Stimulated activated CD4-positive, alpha-beta T cell treated with anti-CD3 and anti-CD28 coated beads, Interleukin-2, amount 100 ng/mL, for 4 hours (primary cell): ENCODE results near the gene INTS7.
"Not testable (repeated sequence)": the region's sequence is repeated elsewhere in the genome, so short reads cannot be mapped to it uniquely, and the experiment has no call there.

ENCODE experiments used
- DNase-seq: peaks from one replicate; pipeline ENCODE4 v3.0.0-alpha.2; 2020; ENCODE audit warnings: low read depth

The INTS7 gene

DNA sequence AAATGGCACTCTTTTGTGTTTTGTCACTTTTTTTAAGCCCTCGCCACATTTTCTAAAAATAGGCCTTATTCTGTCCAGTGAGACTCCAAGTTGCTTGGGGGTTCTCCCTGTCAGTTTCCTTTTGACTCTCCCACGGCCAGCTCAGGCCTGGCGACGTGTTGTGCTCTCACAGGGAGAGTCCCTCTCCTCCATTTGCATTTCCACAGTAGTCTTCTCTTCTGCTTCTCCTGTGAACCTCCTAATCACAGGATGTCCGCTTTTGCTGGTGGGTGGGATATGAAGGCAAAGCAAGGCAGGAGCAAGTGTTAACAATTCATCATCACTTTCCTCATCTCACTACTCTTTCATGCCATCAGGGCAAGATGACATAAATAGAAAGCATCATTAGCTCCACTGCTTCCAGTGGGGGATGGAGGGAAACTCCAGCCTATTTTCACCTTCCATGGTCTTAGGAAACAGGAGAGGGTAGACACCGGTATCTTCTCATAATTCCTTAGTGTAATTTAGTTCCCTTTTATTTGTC lies 99.8 kb downstream of the INTS7 start:
- DNase-seq, result no peak

DNA sequence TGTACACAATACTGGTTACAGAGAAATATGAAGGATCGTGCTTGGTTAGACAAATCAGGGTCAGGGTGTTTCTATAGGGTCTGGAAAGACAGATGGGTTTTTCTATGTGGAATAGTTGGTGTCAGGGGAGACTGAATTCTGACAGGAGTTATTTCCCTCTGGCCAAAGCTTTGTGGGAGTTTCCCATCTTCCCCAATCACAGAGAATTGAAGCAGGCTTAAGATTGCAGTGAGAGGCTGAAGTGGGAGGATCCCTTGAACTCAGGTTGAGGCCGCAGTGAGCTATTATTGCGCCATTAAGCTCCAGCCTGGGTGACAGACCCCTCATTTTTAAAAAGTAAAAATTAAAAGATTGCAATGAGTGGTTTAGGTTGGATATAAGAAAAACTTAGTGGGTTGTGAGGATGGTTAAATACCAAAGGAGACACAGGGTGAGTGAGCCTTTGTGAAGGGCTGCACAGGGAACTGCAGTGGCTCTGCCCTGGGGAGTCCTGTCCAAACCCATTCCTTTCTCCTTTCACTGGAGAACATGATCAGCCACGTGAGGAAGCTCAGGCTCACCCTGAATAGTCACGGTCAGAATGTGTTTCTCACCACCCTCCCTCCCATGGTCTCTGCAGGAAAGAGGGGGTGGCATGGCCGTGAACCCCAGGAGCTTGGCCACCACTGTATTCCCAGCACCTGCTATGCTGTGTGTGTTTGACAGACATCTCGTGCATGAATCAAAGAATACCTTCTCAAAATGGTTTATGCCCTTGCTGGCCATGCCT lies 101.2 kb downstream of the INTS7 start:
- no peak for DNase-seq

DNA sequence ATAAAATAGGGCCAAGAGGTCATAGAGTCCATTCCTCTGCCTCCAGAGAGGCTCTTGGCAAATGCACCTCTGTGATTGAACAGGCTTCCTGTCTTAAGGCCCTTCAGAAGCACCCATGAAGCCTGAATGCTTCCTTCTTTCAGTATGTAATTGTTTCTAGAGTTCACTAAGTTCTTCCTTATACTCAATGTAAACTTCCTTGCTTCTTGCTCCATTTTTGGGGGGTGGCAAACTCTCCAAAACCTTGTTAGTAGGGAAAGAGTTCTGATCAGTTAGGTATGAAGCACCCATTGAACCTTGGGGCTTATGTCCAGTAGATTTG lies 102.5 kb downstream of the INTS7 start:
- no peak for DNase-seq

DNA sequence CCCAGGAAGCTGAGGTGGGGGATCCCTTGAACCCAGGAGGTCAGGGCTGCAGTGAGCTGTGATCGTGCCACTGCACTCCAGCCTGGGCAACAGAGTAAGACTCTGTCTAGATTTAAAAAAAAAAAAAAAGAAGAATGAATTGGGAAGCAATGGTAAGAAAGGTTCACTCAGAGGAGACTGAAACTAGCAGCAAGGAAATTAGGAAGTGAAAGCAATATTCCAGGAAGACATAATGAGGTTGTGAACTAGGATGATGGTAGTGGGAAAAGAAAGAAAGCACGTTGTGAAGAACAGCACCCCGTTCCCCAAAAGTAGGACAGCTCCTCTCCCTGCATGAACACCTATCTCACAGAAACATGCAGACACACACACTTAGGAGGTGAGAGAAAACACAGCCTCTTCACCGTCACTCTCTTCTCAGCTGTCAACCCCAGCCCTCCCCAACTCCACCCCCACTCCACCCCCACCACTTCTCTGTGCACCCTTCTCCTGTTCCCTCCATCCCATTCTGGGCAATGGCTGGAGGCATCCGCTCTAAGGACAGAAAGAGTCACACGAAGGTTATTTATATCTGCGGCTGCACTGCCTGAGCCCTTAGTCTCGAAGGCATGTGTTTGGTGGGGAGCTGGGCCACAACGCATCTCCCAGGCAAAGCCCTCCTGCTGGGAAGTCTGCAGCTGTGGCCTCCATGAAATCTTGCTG lies 103.0 kb downstream of the INTS7 start:
- no peak for DNase-seq

DNA sequence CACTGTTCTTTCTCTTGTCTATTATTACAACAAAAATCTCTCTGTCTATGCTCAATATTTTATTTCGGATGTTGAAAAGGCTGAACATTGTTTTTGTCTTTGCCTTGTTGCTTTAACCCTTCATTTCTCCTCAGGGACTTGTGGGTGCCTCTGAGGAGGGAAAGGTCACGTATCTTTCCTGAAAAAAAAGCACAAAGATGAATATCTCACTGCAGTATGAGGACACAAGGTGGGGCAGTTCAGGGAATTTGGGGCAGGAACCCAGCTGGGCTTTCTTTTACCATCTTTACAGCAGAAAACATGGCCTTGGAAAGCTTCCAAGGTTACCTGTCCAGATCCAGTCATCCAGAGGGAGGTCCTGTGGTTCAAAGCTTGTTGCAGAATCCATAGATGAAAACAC lies 105.7 kb downstream of the INTS7 start:
- no peak for DNase-seq

DNA sequence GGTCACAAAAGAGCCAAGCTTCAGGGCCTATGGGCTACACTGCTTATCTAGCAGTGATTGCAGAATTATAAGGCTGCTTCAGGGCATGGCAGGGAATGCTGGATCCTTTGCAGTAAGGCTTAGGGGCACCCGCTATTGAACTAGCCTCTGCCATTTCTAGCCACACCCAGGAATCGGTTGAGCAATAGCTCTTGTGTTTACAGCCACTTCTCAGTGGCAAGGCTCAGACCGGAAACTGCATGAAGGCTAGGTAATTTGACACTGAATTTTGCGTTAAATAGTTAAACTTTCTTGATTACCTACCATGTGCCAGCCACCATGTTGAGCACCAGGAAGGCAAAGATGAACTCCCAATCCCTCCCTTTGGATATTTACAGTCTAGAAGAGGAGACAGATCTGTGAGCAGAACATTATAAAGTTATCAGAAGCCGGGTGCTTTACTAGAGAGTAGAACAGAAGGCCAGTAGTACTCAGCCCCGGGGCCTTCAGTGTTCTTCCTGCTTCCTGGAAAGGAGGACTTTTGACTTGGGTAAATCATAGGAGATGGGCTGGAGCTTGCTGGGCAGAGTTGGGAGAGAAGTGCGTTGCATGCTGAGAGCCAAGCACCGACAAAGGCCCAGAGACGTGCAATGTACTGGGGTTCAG lies 106.2 kb downstream of the INTS7 start:
- no peak for DNase-seq

DNA sequence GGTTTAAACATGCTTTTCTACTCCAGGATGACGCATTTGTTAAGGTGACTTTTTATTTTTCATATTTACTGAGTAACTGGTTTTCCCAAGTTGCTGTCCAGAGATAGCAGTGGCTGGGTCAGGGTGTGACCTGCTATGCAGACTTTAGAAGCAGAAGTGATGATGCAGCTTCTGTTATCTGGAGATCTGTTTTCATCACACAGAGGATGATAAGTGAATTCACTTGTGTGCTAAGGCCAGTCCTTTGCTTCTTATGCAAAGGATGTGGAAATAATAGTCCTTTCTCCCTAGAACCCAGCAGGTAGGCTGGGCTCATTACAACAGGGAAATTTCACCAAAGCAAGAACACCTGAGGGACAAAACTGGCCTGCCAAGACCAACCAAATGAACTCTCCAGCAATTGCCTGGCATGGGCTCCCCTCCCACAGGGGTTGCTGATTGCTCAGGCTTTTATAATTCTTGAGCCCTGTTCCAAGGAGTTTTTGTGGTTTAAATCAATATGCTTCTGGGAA lies 107.0 kb downstream of the INTS7 start:
- no peak for DNase-seq

DNA sequence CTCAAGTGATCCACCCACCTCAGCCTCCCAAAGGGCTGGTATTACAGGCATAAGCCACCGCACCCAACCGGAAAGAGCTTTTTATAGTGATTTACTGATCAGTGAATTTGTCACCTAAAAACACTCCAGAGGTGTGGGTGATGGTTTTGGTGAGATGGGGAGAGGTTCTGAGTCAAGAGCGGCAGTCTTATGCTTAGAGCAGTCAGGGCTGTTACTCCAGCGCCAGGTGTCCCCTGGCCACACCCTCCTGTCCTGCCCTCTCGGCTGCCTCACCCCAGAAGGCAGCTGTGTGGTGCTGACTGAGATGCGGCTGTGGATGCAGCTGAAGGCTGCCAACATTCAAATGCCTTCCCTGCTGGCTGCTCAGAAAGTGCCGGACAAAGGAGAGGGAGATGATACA lies 110.3 kb downstream of the INTS7 start:
- DNase-seq, result no peak

DNA sequence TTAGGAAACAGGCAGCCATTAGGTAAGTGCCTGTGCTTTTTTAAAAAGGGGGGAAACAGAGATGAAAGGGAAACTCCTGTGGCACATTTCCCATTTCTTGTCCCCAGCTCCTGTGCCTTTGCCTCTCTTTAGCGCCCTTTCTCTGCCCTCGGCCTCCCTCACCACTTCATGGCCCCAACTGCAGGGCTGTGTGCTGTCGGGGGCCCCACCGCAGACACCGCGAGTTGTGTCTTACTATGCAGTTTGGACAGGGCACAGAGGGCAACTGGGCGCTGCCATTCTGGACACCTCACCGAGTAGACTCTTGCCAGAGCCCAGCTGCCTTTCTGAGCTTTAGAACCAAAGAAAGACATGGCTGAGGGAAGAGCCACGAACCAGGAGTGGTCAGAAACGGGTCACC lies 111.1 kb downstream of the INTS7 start:
- DNase-seq, result no peak

DNA sequence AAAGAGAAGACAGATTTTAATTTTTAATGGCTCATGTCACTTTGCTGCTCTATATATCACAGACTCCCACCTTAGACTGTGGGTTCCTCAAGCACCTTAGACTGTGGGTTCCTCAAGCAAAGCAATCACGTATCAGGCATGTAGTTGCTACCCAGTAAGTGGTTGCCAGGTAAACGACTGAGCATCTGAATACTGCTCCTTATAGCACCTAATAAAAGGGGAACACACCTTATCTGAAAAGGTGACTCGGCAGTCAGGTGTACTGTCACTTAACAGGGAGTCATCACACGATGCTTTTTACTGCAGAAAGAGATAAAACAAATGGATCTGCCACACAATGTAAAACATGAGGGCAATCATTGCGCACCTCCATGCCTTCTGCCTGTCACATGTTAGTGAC lies 112.3 kb downstream of the INTS7 start:
- DNase-seq, result no peak

DNA sequence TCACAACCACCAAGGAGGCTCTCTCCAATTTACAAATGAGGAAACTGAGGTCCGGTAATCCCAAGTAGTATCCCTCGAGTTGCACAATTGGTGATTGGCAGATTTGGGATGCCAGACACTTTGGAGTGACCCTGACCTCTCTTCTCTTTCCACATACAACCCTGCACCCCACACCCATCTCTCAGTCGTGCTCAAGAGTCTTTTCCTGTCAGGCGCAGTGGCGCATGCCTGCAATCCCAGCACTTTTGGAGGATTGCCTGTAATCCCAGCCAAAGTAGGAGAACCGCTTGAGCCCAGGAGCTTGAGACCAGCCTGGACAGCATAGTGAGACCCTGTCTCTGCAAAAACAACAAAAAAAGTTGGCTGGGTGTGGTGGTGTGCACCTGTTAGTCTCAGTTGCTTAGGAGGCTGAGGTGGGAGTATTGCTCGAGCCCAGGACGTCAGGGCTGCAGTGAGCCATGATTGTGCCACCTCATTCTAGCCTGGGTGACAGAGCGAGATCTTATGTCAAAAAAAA lies 113.7 kb downstream of the INTS7 start:
- DNase-seq, result no peak

DNA sequence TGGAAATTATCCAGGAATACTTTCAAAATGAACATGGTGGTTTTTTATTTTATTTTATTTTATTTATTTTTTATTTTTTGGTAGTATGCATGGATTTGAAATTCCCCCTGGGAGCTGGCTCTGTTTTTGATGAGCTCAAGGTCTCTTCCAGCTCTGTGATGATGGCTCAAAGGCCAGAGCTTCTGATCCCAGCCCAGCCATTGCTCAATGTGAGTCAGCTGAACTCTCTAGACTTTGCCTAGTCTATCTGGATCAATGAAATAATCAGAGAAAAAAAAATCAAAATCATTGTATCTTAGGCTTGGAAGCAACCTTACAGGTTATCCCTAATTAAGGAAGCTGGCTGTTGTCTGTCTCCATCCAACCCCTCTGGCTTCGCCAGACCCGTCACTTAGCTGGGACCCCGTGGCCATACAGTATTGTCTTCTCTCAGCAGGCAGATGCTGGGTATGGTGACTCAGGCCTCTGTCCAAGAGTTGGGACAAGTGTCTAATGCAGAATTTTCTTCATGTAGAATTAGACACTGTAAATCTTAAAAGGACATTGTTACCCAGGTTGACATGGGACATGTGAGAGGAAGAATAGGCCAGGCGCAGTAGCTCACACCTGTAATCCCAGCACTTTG lies 114.6 kb downstream of the INTS7 start:
- DNase-seq, result no peak

DNA sequence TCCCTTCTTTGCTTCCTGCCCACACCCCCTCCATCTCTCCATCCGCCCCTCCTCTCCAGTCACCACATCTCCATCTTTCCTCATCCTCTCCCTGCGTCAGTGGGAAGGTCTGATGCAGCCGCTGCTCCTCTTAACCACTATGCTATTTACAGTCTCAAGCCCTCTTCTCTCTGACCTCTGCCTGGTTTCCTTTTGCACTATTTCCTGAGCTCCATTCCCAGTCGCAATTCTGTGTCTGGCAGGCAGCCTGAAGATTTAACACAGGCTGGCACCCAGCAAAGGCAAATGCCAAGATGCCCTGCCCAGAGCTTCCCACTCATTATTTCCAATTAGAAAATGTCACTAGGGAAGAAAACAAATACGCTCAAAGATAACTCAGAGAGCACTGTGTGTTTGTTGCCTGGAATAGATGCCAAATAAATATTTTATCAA lies 115.2 kb downstream of the INTS7 start:
- no peak for DNase-seq

DNA sequence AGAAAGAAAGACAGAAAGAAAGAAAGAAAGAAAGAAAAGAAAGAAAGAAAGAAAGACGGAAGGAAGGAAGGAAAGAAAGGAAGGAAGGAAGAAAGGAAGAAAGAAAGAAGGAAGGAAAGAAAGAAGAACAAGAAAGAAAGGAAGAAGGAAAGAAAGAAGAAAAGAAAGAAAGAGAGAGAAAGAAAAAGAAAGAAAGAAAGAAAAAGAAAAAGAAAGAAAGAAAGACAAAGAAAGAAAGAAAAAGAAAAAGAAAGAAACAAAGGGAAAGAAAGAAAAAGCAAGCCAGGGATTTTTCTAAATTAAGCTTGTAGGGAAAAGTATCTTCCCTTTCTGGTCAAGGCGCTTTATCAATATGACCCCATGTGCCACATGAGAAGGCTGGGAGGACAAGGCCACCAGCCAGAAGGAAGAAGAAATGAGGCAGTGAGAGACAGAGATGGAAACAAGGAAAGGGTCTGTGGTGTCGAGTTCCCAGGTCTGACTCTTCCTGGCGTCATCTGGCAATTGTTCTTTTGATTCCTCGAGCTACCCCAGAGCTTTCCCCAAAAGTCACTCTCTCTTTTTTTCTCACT lies 116.4 kb downstream of the INTS7 start:
- no peak for DNase-seq

DNA sequence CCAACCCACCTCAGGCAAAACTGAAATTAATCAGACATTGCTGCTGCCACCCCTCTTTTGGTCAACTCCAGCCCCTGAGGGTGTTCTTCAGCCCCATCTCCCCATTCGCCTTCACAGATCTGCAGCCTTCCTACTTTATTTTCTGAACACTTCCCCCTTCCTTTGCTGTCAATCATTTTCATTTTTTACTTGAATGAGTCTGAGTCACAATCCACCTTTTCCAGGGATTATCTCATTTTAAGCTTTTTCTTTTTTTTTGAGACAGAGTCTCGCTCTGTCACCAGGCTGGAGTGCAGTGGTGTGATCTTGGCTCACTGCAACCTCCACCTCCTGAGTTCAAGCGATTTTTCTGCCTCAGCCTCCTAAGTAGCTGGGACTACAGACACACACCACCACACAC lies 118.9 kb downstream of the INTS7 start:
- DNase-seq, result not testable (repeated sequence)

DNA sequence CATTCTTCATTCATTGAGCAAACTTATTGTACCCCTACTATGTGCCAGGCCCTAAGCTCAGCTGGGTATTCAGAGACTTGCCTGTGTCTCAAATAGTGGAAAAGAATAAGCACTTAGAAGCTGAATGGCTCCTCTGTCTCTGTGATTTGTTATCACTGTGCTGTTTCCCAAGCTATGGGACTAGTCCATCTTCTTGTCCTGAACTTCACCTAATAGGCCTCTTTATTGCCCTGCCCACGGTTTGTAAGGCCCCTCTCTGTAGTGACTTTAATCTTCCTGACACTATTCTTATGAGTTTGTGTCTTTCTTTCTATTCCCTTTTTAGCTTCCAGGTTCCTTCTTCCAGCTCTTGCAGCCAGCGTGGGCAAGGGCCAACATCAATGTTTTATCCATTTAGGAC lies 119.4 kb downstream of the INTS7 start:
- no peak for DNase-seq

DNA sequence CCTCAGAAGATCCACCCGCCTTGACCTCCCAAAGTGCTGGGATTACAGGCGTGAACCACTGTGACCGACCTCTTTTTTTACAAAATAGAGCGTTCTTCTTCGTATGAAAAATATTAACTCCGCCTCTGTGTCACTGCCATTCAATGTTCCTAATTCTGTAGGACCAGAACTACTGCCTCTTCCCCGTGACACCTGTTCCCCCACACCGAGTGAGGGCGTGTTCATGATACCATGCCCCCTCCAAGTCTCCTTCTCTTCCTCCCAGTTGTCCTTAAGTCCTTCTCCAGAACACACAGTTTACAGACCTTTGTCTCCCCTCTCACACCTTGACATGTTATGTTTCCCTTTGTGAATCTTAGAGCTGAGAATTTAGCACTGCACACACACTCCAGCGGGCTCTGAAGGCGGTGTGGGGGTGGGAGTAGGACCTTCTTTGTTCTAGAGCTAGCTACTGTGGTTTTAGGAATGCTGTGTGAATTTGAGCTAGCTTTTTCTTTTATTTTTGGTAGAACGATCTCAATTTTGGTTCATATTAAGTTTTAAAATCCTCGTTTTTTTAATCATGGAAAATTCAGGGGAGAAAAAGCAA lies 122.4 kb downstream of the INTS7 start:
- DNase-seq, result no peak

DNA sequence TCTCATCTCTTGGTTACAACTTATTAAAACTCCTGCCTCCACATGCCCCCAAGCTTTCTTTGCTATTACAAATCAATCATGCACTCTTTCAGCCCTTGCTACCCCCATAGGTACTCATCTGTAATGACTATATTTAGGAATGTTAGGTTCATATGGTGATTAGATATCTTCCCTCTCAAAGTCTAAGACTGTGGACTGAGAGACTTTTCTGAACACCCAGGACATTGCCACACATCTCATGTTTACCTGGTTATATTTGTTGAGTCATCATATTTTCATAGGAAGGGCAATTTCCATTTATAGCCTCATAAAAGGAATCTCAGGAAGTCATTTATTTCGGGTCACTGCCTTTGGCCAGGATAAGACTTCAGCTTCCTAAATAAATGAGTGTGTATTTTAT lies 123.3 kb downstream of the INTS7 start:
- no peak for DNase-seq

DNA sequence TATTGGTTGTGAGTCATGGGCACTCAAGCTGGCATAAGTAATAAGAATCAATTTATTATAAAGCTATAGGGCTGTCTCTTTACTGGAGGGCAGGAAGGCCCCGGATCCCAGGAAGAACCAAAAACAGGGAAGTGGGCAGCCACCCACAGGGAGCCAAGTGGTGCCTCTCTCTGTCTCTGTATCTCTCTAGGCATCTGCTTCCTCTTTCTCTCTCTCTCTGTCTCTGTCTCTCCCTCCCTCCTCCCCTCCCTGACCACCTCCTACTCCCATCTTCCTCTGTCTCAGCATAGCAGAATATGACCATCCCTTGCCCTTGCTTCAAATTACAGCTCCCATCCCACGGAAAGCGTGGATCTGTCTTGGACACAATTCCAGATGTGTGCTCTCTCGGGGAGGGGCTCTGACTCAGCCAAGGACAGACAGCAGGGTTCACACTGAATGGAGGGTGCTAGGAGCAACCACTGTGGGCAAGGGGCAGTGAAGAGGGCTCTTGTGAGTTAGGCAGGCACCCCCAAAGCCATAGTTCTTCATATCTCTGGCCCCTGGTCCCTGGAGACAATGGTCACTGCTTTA lies 124.4 kb downstream of the INTS7 start:
- no peak for DNase-seq

DNA sequence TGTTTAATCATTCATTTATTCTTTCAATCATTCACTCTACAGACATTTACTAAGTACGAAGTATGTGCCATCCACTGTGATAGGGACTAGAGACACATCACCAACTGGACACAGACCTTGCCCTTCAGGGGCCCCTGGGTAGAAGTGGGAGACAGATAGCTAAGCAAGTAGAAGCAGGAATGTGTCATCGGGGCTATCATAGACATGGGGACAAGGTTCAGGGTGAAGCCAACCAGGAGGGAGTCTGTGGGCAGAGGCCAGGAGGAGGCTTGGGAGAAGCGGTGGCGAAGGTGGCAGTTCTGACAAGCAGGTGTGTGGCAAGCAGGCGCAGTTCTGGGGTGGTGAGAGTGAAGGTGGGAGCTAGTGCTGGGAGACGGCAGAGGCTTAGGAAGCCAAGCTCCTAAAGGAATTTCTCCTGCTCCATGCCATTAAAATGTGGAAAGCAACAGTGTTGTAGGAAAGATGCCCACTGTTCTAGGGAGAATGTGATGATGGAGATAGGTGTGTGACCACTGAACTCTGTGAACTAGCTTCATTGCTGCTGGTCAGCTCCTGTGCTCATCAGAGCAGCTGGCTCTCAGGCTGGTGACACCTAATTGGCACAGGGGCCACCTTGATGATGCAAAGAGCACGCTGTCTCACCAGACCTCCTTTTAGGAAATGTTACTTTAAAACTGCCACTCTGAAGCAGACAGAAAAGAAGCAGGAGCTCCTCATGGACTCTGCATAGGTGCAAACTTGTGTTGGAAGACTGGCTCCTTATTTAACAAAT lies 125.1 kb downstream of the INTS7 start:
- no peak for DNase-seq
